GM18907 (cell line): Measurements from ENCODE around the gene KAZN.

Source experiments
- ATAC-seq: cut with Tn5 transposase; IDR thresholded peaks from one replicate; pipeline ENCODE4 v1.9.1; 2021; ENCODE audit warnings: mild to moderate bottlenecking, moderate library complexity; ENCODE audit not compliant: unreplicated experiment

Gene KAZN

DNA sequence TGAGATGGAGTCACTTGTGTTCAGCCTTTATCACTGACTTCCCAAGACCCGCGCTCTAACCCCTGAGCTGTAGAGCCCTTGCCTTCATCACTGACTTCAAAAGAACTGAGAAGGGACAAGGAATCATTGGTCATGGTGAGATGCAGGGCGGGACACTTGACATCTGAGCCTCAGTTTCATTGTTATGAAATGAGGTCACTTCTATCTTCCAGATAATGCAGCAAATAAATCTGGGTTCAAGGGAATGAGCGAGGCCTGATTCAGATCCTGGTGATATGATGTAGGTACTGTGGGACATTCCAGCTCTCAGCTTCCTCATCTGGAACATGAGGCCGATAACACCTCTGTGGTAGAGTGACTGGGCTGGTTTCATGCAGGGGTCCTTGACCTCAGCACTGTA, 13.8 kb downstream of the KAZN start:
- no peak for ATAC-seq

DNA sequence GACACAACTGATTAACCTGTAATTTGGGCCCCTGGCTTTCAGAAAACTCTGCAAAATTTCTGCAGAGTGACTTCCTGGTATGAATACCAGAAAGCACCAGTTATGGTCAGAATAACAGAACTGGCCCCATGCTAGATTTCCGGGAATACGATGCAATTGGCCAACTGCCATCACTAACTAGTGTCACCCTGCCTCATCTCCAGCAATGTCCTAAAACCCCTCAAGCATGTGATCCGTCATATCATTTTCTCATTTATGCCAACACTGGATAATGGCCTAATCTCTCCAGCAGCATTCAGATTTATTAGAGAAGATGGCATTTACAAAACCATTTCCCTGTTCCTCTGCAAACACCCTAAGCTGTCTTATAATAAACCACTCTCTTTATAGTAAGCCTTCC, 15.4 kb downstream of the KAZN start:
- no peak for ATAC-seq

DNA sequence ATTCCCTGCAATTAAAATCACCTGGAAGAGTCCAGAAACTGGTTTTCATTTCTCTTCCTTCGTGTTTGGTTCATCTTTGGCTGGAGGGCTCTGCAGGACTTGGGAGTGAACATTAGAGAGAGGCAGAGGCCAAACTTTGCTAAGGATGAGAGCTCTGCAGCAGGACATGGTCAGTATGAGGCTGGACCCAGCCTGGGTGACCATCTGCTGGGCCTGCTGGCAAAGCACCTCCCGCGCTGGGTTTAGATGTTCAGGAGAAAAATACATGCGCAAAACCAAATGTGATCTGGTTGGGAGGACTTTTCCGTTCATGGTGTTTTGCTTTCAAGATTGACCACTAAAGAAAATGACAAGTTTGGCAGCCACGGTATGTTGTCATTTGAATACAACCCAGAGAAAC, 15.9 kb downstream of the KAZN start:
- ATAC-seq = no peak

DNA sequence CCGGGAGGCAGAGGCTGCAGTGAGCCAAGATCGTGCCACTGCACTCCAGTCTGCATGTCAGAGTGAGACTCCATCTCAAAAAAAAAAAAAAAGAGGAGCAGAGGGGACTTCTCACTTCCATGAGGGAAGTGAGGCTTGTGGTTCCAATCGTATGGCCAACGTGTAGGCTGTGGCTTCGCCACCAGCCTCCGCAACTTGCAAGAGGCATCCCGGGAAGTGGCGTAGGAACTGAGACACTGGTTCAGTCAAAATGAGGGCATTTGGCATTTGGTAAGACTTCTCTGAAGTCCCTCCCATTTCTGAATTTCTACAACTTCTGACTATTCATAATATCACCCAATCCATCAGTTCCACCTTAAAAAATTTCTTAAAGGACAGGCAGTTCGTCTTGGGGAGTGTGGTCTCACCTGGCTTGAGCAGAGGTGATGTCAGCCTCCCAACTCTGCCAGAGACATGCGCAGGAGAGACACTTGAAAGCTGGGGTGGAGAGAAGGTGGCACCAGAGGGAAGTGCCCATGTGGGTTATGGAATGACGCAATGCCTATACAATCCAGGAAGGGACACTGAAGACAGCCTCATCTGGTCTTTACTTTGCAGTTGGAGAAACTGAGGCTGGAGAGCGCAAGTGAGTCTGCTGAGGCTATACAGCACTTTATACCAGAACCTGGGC, 17.2 kb downstream of the KAZN start:
- no peak for ATAC-seq

DNA sequence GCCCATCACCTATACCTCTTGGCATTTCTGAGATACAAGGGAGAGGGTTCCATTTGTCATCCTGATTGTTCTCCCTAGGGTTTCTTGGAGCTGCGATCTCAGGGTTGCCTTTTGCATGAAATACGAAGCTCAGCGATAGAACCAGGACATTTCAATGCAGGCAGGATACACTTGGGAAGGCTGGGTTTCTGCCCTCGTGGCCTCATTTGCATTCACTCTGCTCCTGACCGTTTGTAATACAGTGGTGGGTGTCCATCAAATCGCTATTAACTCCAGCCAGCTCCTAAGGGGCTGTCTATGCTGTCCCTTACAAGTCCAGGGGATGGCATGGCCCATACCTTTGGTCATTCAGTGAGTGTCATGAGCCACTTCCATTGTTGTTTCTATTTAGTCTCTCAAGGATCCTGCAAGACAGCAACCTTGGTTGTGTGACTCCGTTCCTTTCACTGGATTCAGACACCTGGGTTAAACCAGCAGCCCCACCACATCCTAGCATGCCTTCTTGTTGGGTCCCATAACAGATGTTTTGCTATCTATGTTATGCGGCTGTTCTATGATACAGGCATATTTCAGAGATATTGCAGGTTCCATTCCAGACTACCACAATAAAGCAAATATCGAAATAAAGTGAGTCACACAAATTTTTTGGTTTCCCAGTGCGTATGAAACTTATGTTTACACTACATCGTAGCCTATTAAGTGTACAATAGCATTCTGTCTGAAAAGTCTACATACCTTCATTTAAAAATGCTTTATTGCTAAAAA, 18.3 kb downstream of the KAZN start:
- ATAC-seq = no peak

DNA sequence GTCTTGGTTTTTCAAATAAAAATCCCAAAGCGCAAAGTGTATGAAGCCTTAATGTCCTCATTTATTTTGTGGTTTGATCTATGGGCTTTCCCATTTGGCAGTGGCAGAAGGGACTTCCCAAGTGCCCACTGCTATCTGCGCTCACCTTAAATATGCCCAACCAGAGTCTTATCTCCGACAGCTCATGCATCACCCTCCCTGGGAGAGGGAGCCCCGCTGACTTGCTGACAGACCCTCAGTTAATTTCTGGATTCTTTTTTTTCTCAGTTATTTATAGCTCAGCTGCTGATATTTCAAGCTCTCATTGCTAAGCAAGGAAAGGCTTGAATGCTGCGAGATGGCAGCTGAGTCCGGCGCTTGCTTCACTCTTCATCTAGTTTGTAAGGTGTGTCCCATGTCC, 19.3 kb downstream of the KAZN start:
- ATAC-seq = no peak

DNA sequence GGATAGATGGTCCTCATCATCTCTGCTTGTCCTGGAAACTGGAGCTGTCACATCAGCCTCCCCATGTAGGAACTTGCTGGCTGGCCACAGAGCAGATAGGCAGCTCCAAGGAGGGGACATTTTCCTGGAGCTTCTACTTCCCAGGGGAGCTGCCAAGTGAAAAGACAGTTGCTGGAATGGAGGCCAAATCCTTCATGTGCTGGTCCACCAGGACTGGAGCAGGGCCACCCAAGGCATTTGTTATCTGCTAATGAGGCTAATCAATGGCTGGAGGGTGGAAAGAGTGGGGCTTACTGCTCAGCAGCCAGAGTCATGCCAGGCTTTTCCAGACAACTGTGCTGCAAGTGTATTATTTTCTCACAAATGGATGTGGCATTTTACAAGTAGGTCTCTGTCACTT, 22.5 kb downstream of the KAZN start:
- no peak for ATAC-seq

DNA sequence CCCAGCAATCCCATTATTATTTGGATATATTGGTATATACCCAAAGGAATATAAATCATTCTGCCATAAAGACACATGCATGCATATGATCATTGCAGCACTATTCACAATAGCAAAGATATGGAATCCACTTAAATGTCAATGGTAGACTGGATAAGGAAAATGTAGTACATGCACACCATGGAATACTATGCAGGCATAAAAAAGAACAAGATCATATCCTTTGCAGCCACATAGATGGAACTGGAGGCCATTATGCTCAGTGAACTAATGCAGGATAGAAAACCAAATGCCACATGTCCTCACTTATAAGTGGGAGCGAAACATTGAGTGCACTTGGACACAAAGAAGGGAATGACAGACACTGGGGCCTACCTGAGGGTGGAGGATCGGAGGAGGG, 24.6 kb downstream of the KAZN start:
- ATAC-seq = no peak

DNA sequence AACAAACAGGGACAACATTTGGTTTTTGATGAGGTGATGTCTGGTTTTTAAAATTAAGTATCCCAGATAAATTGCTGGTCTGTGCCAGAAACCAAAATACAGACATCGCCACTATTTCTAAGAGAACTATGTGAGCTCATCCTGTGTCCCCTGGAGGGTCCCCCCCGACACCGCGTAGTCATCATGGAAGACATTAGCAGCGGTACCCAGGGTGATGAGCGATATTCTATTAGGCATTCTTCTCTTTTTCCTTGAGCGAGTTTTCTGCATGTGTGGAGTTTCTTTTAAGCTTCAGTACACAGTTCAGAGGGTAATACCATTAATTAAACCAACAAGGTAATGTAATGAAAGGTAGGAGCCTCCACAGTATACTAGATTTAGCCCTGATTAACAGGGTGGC, 26.5 kb downstream of the KAZN start:
- no peak for ATAC-seq

DNA sequence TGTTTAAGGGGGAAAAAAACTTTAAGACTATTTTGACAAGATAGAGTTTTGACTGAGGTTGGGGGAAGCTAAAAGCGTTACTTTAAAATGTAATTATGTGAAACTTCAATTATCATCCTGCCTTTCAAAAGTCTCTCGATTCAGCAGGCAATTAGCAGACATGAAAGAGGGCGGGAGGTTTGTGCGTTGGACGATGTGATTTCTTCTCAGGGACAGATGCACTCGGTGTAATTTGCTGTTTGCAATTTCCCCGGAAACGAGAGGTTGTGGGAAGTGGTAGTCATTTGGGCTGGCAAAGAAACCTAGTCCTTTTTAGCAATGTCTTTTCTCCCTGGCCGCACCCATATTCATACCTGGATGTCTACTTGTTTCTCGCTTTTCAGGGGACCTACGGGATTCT, 27.1 kb downstream of the KAZN start:
- ATAC-seq = no peak

DNA sequence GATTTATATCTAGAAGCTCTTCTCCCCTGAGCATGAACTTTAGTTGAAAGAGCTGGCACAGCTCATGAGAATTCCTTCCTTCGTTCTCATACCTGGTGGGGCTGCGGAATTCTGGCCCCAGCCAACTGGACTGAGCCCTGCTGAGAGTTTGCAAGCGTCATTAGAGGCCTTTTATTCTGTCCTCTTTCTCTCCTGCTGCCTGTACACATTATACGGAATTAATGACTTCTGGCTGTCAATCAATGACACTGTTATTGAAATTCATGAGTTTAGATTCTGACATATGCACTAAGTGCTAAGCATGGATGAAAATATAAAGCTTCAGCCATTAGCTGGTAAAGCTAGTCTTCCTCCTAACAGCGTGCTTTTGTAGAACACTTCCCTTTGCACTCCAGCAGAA, 27.5 kb downstream of the KAZN start:
- ATAC-seq = no peak

DNA sequence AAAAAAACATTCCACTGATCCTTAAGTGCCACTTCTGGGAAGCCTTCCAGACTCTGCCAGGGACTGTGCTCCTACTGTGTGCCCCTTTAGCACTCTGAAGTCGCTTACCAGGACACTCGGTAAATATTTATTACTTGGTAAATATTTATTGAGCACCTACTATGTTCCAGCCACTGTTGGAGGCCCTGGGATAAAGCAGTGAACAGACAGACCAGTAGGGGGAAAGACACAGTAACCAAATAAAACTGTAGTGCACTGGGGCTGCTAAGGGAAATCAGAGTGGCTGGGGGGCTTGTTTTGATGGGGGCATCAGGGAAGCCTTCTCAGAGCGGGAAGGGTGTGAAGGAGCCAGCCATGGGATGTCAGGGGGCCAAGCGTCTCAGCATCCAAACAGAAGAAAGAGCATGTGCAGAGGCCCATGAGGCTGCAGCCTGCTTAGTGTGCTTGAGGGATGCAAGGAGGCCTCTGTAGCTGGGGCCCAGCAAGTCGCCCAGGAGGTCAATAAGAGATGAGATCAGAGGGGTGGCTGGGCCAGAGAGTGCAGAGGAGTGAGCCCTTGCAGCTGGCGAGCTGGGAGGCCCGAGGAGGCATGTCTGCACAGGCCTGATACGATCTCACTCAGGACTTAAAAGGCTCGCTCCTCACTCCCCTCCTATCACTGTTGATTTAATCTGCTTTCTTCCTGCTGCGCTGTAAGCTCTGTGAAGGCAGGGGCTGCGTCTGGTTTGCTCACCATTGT, 28.6 kb downstream of the KAZN start:
- ATAC-seq = no peak

DNA sequence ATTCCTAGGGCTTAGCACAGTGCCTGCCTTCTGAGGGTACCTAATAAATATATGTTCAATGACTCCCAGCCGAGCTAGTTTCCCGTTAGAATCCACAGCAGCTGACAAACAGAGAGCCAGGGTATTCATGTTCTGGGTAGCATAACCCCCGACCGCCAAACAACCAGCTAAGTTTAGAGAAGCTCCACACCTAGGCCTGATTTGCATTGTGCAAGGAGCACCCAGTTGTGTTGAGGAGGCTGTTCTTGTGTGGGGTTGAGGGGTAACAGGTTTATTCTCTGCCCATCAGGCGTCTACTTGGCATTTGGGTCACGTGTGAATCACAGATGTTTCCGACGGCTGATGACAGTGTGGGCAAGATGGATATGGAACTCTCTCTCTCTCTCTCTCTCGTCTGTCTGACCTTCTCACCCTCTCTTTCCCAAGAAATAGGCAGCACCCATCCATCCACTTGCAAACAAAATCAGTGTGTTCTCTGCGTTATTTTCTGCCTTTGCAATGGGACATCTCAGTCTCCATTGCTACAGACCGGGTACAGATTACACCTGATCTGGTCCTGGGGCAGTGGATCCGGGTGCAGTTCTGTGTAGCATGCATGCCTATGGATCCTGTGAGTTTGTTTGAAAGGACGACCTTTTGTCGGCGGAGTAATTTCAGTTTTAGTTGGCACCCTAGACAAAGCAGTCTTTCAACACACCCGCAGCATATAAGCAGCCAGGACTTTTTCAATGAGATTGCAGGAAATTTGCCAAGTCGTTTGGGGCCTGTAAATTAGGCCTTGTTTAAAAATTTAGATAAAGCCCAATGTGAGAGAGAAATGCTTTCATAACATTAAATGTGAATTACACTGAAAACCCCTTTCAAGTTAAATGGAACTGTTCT, 29.4 kb downstream of the KAZN start:
- ATAC-seq = no peak

DNA sequence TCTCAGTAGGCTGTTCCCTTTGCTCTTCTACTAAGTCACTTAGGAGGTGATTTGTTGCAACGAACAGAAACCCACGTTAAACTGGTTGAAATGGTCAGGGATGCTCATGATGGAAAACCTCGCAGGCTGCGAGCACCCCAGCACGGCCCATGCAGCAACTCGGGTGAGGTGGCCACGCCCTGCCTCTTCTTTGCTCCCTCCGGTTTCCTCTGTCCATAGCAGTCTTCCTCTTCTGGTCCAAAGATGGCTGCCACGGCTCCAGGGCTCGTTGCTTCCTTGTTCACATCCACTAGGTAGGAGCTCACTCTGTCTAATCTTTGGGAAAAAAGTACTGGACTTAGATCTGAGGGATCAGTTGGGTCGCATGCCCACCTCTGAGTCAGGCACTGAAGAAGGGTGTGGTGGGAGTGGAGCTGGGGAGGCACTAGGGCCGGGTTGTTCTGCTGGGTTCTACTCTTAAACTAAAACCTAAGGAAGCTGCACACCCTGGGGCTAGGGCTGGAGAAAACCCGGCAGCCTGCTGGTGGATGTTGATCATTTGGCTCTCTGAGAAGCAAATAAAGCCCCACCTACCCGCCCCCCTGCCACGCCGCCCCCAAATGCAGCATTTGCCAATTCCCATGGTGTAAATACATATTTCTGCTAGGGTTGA, 31.0 kb downstream of the KAZN start:
- no peak for ATAC-seq

DNA sequence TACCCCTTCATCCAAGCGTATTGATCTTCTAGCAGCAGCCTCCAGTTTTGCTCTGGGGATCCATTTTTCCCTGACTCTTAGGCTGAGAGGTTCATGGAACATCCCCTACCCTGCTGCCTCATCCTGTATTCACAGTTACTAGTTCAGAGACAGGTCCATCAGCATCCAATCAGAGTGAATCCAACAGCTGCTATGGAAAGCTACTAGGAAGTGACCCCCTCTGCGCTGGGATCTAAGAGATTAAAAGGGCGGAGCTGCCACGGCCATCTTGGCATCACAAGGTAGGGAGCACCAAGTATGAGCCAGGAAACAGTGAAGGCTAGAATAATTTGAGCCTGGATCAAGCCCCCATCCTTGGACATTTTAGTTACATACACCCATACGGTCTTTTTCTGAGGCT, 32.5 kb downstream of the KAZN start:
- no peak for ATAC-seq

DNA sequence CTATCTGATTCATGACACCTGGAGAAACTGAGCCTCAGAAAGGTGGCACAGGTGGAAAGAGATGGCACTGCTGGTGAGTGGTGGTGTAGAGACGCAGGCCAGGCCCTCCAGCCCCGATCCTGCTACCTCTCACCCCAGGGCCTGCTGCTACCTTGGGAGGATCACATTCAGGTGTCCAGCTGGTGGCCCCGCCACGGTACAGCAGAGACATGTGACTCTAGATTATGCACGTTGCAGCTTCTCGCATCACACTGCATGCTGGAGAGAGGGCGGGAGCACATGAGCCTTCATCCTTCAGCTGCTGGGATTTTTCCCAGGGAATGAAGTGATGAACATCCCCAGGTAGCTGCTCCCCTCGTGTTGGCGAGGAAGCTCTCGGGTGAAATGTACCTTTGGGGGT, 32.9 kb downstream of the KAZN start:
- ATAC-seq = no peak

DNA sequence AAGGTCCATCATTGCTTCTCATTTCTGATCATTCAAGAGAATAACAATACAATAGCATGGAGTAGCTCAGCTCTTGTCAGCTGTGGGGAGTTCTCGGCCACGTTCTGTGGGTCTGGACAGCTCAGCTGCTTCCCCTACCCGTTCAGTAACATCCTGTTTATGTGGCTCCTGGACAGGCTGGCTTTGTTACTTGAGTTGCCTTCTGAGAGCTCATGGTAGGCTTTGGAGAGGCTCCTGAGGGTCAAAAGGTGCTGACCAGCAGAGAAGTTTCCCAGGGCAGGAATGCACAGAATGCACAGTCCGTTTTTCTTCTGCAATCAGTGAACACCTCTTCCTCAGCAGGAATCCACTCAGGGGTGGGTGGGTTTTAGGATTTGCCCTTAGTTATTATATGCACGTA, 36.0 kb downstream of the KAZN start:
- no peak for ATAC-seq

DNA sequence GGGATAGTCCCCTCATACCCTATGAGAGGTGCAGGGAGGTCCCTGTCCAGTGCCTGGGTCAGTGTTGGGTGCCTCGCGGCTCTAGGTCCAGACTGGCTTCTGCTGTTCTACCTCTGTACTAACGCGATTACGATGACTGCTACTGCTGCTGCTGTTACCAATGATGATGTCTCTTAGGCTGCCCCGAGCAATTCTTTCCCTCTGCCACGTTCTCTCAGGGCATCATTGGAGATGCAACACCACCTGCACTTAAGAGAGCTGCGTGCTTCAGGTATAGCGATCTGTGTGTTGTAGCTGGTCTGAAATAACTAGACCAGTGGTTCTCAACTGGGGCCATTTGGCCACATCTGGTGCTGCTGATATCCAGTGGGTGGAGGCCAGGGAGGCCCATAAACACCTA, 36.9 kb downstream of the KAZN start:
- no peak for ATAC-seq

DNA sequence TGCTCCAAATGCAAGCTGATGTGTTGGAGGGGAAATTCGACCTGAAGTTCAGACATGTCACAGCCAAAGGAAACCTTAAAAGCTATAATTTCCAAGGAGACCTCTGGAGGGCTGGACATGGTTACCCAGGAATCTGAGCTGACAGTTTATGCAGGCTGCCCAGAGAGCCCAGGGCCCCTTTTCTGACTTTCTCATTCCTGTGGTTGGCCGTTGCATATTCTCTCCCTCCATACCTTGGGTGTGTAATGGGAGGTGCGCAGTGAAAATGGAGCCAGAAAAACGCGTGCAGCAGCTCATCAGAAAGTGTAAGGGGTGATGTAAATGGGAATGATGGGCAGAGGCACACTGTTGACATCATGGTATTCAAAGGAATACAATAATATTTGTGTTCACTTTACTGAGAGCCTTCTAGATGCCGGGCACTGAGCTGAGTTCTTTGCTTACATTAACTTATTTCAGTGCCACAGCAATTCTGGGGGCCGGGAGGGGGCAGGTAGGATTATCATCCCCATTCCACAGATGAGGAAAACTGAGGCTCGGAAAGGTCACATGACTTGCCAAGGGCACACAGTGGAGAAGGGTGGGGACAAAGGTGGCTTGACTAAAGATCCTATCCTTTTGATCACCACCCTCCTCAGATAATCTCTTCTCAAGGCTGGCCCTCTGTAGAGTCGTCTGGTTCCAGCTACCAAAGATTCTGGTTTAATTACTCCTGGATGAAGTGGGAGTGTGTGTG, 38.6 kb downstream of the KAZN start:
- ATAC-seq = no peak
